NCI-H2196 (cell line): ENCODE results near the gene SBDS.

Experiments used
- DNase-seq: peaks from one replicate; lab custom pipeline; 2025; ENCODE audit not compliant: unreplicated experiment; lab: John Stamatoyannopoulos, UW

Gene SBDS

DNA sequence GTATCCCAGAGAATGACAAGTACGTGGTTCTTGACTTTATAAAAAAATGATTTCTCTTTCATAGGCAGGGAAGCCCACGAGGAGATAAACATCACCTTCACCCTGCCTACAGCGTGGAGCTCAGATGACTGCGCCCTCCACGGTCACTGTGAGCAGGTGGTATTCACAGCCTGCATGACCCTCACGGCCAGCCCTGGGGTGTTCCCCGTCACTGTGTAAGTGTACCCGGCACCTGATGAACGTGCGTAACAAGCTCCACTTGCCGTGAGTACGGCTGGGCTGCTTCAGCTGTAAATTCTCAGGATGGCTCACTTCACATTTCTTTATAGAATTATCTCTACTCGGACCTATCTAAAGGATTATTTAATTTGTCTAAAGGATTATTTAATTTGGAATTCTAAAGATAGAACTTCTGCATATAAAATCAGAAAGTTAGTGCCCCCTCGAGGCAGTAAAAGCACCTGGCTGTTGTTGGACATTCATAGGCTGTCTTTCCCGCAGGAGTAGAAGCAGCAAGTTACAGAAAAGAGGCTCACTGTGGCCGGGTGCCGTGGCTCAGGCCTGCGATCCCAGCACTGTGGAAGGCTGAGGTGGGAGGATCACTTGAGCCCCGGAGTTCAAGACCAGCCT is 46.8 kb downstream of the SBDS start:
- DNase-seq = no peak

DNA sequence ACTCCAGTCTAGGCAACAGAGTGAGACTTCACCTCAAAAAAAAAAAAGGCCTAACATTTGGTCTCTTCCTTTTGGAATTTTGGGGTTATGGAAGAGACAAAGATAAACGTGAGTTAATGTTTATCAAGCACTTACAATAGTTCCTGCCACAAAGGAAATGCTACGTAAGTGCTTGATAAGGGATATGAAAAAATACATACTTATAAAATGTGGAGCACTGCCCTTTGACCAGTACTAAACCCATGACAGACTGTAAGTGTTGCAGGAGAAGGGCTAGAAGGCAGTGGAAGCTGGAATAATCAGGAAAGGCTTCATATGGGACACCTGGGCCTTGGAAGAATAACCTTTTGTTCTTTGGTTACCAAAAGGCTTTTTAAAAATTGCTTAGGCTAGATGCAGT is 48.8 kb downstream of the SBDS start:
- no peak for DNase-seq

DNA sequence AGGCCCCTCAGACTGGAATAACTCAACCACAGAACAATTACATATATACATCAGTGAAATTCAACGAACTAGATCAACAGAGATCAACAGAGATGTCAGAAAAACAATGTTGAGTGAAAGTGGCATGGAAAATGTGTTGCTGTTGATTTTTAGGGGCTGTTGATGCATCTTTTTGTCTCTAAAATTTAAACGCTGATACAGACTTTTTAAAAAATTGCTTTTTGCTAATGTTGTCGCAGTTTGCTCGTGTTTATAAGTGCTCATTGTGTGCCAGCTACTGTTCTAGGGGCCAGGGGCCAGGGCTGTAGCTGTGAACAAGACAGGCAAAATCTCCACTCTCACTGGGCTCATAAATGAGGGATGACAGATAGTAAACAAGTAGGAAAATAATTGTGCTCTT is 56.1 kb downstream of the SBDS start:
- no peak for DNase-seq

DNA sequence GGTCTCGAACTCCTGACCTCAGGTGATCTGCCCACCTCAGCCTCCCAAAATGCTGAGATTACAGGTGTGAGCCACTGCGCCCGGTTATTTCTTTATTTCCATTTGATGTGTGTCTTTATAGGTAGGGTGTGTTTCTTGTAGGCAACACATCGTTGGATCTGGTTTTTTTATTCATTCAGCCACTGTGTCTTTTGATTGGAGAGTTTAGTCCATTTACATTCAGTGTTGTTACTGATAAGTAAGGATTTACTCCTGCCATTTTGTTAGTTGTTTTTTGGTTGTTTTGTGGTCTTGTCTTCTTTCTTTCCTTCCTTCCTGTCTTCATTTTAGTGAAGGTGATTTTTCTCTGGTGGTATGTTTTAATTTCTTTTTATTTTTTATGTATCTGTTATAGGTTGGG is 57.4 kb downstream of the SBDS start:
- DNase-seq = no peak
